ENCODE data around the gene SH3RF3.
"Not testable (repeated sequence)": the region's sequence is repeated elsewhere in the genome, so short reads cannot be mapped to it uniquely, and the experiment has no call there.

SH3RF3 gene

DNA sequence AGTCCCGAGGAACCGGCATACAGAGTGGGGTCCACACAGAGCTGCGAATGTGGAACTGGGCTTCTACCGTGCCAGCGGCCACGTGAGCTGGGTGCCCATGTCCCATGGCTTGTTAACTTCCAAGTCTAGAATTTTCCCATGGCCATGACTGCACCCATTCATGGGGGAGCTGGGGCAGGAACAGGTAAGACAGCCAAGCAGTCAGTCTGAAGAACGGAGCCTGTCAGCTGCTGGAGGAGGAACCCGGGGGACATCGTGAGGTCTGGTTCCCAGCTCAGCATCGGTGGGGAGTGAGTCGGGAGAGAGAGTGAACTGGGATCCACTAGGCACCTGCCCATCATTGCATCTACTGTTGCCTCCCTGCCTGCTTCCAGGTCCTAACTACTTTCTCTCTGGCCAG, 86.9 kb downstream of the SH3RF3 start:
- H3K27me3 ChIP-seq (ENCODE audit: control insufficient read depth, insufficient read depth, low read length, poor library complexity, severe bottlenecking) = no peaks in the 10 kb centered on the region
- no peak overlapping the region for H3K27ac ChIP-seq (ENCODE audit: insufficient read depth, low read depth, low read length, poor library complexity, severe bottlenecking)
- WGBS, 2 experiments = 93 to 94% methylated on average over 11 of the region's 11 CpGs
- H3K4me3 ChIP-seq (ENCODE audit: insufficient read depth, low read depth, low read length) = no peak overlapping the region
- H3K36me3 ChIP-seq (ENCODE audit: control insufficient read depth, insufficient read depth, low read length) = no peaks in the 10 kb centered on the region
- H3K4me1 ChIP-seq (ENCODE audit: control insufficient read depth, insufficient read depth, low read length) = no peaks in the 10 kb centered on the region
- H3K9me3 ChIP-seq (ENCODE audit: control insufficient read depth, low read length) = no peaks in the 10 kb centered on the region

GRCh38 chr2:109216332-109216731, 87.3 kb downstream of the SH3RF3 start:
- no peak overlapping the region for H3K4me3 ChIP-seq (ENCODE audit: insufficient read depth, low read depth, low read length)
- H3K27ac ChIP-seq (ENCODE audit: insufficient read depth, low read depth, low read length, poor library complexity, severe bottlenecking) = no peak overlapping the region
- H3K4me1 ChIP-seq (ENCODE audit: control insufficient read depth, insufficient read depth, low read length) = no peaks in the 10 kb centered on the region
- H3K9me3 ChIP-seq (ENCODE audit: control insufficient read depth, low read length) = no peaks in the 10 kb centered on the region
- H3K27me3 ChIP-seq (ENCODE audit: control insufficient read depth, insufficient read depth, low read length, poor library complexity, severe bottlenecking) = no peaks in the 10 kb centered on the region
- 84% methylated on average over 6 of the region's 6 CpGs for WGBS, 2 experiments
- no peaks in the 10 kb centered on the region for H3K36me3 ChIP-seq (ENCODE audit: control insufficient read depth, insufficient read depth, low read length)

DNA sequence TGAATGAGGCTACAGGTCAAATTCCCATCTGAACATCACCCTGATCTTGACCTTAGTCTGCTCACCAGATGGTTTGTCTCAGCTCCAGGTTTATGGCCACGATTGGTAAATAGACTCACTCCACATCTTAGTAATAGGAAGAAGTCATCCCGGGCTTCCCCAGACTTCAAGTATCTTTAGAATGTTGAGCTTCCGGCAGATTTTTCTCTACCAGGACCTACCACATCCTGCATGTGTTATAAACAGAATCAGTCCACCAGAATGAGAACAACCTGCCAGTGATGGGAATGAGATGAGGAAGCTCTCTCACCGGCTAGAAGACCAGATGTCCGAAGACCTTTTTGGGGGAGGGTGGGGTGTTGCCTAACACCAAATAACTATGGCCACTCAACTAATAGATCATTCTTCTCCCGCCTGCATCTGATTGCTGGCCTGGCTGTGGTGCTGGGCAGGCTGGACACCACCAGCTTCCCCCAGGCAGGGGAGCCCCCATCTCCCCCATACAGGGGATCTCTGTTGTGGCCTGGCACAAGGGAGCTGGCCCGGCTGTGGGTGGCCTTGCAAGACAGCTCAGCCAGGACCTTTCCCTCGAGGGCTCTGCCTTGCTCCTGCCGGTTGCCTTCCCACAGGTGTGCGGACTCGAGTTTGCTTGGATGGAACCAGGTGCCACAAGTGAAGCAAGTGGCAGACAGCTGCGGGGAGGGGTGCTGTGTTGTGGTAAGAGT, 88.5 kb downstream of the SH3RF3 start:
- WGBS, 2 experiments = 91 to 96% methylated on average over 11 to 12 of the region's 12 CpGs
- H3K9me3 ChIP-seq (ENCODE audit: control insufficient read depth, low read length) = no peaks in the 10 kb centered on the region
- no peaks in the 10 kb centered on the region for H3K36me3 ChIP-seq (ENCODE audit: control insufficient read depth, insufficient read depth, low read length)
- no peak overlapping the region for H3K4me3 ChIP-seq (ENCODE audit: insufficient read depth, low read depth, low read length)
- H3K4me1 ChIP-seq (ENCODE audit: control insufficient read depth, insufficient read depth, low read length) = no peaks in the 10 kb centered on the region
- no peak overlapping the region for H3K27ac ChIP-seq (ENCODE audit: insufficient read depth, low read depth, low read length, poor library complexity, severe bottlenecking)
- H3K27me3 ChIP-seq (ENCODE audit: control insufficient read depth, insufficient read depth, low read length, poor library complexity, severe bottlenecking) = no peaks in the 10 kb centered on the region

GRCh38 chr2:109218087-109218791, 89.2 kb downstream of the SH3RF3 start:
- H3K27ac ChIP-seq (ENCODE audit: insufficient read depth, low read depth, low read length, poor library complexity, severe bottlenecking) = no peak overlapping the region
- no peaks in the 10 kb centered on the region for H3K27me3 ChIP-seq (ENCODE audit: control insufficient read depth, insufficient read depth, low read length, poor library complexity, severe bottlenecking)
- 92 to 95% methylated on average over 4 to 6 of the region's 6 CpGs for WGBS, 2 experiments
- H3K36me3 ChIP-seq (ENCODE audit: control insufficient read depth, insufficient read depth, low read length) = no peaks in the 10 kb centered on the region
- no peaks in the 10 kb centered on the region for H3K9me3 ChIP-seq (ENCODE audit: control insufficient read depth, low read length)
- H3K4me3 ChIP-seq (ENCODE audit: insufficient read depth, low read depth, low read length) = no peak overlapping the region
- H3K4me1 ChIP-seq (ENCODE audit: control insufficient read depth, insufficient read depth, low read length) = no peaks in the 10 kb centered on the region

DNA sequence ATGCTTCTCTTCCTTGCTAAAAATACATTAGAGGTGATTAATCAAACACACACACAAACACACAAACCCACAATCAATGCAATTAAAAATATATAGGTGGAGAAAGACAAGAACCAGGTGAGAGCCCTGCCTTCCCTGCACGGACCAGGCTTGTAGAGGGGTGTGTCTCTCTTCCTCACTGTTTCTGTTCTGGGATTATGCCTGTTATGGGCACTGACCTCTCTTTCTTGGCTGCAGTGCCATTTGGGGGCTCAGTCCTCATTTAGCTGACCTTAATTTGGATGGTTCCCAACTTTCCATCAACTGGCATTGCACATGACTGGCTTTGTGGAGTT, 89.8 kb downstream of the SH3RF3 start:
- Histone ChIP-seq H3K9me3 (ENCODE audit: control insufficient read depth, low read length) (no peaks in the 10 kb centered on the region), H3K27me3 (ENCODE audit: control insufficient read depth, insufficient read depth, low read length, poor library complexity, severe bottlenecking) (no peaks in the 10 kb centered on the region), H3K36me3 (ENCODE audit: control insufficient read depth, insufficient read depth, low read length) (no peaks in the 10 kb centered on the region), H3K4me3 (ENCODE audit: insufficient read depth, low read depth, low read length) (no peak overlapping the region), H3K27ac (ENCODE audit: insufficient read depth, low read depth, low read length, poor library complexity, severe bottlenecking) (no peak overlapping the region), H3K4me1 (ENCODE audit: control insufficient read depth, insufficient read depth, low read length) (no peaks in the 10 kb centered on the region)
- WGBS, 2 experiments = 46 to 58% methylated on average over 1 of the region's 1 CpG

GRCh38 chr2:109220860-109221259, 91.9 kb downstream of the SH3RF3 start:
- no peaks in the 10 kb centered on the region for H3K9me3 ChIP-seq (ENCODE audit: control insufficient read depth, low read length)
- H3K27me3 ChIP-seq (ENCODE audit: control insufficient read depth, insufficient read depth, low read length, poor library complexity, severe bottlenecking) = no peaks in the 10 kb centered on the region
- 98 to 100% methylated on average over 2 of the region's 2 CpGs for WGBS, 2 experiments

GRCh38 chr2:109221316-109221715, 92.3 kb downstream of the SH3RF3 start:
- WGBS, 2 experiments = 94 to 95% methylated on average over 9 of the region's 9 CpGs
- H3K36me3 ChIP-seq (ENCODE audit: control insufficient read depth, insufficient read depth, low read length); H3K4me3 ChIP-seq (ENCODE audit: insufficient read depth, low read depth, low read length); H3K27me3 ChIP-seq (ENCODE audit: control insufficient read depth, insufficient read depth, low read length, poor library complexity, severe bottlenecking); H3K9me3 ChIP-seq (ENCODE audit: control insufficient read depth, low read length); H3K4me1 ChIP-seq (ENCODE audit: control insufficient read depth, insufficient read depth, low read length); H3K27ac ChIP-seq (ENCODE audit: insufficient read depth, low read depth, low read length, poor library complexity, severe bottlenecking): not testable (repeated sequence)

More at GRCh38 chr2:109220860-109221259, 91.9 kb downstream of the SH3RF3 start:
- Histone ChIP-seq H3K4me1 (ENCODE audit: control insufficient read depth, insufficient read depth, low read length) (no peaks in the 10 kb centered on the region), H3K4me3 (ENCODE audit: insufficient read depth, low read depth, low read length) (no peak overlapping the region), H3K36me3 (ENCODE audit: control insufficient read depth, insufficient read depth, low read length) (no peaks in the 10 kb centered on the region), H3K27ac (ENCODE audit: insufficient read depth, low read depth, low read length, poor library complexity, severe bottlenecking) (no peak overlapping the region)

DNA sequence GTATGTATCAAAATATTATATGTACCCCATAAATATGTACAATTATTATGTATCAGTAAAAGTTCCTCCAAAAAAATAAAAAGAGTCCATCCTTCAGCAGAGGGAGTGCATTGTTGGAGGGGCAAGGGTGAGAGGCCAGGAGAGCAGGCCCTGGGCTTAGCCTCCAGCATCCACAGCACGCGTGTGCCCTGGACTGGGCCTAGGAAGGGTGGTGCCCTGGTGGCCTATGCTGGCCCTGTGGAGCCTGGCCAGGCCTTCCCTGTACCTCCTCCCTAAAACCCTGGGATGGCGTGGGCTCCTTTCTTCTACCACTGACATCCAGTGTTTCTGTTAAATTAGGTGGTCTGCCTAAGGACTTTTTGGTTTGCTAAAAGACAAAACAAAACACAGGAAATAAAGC, 93.4 kb downstream of the SH3RF3 start:
- WGBS, 2 experiments = 90 to 94% methylated on average over 3 of the region's 3 CpGs
- Histone ChIP-seq H3K36me3 (ENCODE audit: control insufficient read depth, insufficient read depth, low read length) (no peaks in the 10 kb centered on the region), H3K27ac (ENCODE audit: insufficient read depth, low read depth, low read length, poor library complexity, severe bottlenecking) (no peak overlapping the region), H3K4me3 (ENCODE audit: insufficient read depth, low read depth, low read length) (no peak overlapping the region), H3K27me3 (ENCODE audit: control insufficient read depth, insufficient read depth, low read length, poor library complexity, severe bottlenecking) (no peaks in the 10 kb centered on the region), H3K9me3 (ENCODE audit: control insufficient read depth, low read length) (no peaks in the 10 kb centered on the region), H3K4me1 (ENCODE audit: control insufficient read depth, insufficient read depth, low read length) (no peaks in the 10 kb centered on the region)

- WGBS, 2 experiments = 74 to 75% methylated on average over 16 of the region's 16 CpGs
- Histone ChIP-seq H3K4me3 (ENCODE audit: insufficient read depth, low read depth, low read length) (no peak overlapping the region), H3K36me3 (ENCODE audit: control insufficient read depth, insufficient read depth, low read length) (no peaks in the 10 kb centered on the region)
These were observed 93.9 kb downstream of the SH3RF3 start for GRCh38 chr2:109222825-109223471.

GRCh38 chr2:109223490-109223889, 94.5 kb downstream of the SH3RF3 start:
- 89 to 93% methylated on average over 8 of the region's 8 CpGs for WGBS, 2 experiments
- H3K9me3 ChIP-seq (ENCODE audit: control insufficient read depth, low read length) = no peaks in the 10 kb centered on the region
- no peaks in the 10 kb centered on the region for H3K27me3 ChIP-seq (ENCODE audit: control insufficient read depth, insufficient read depth, low read length, poor library complexity, severe bottlenecking)
- H3K36me3 ChIP-seq (ENCODE audit: control insufficient read depth, insufficient read depth, low read length) = no peaks in the 10 kb centered on the region
- no peak overlapping the region for H3K27ac ChIP-seq (ENCODE audit: insufficient read depth, low read depth, low read length, poor library complexity, severe bottlenecking)
- H3K4me1 ChIP-seq (ENCODE audit: control insufficient read depth, insufficient read depth, low read length) = no peaks in the 10 kb centered on the region
- no peak overlapping the region for H3K4me3 ChIP-seq (ENCODE audit: insufficient read depth, low read depth, low read length)

More at GRCh38 chr2:109222825-109223471, 93.9 kb downstream of the SH3RF3 start:
- Histone ChIP-seq H3K27ac (ENCODE audit: insufficient read depth, low read depth, low read length, poor library complexity, severe bottlenecking) (no peak overlapping the region), H3K27me3 (ENCODE audit: control insufficient read depth, insufficient read depth, low read length, poor library complexity, severe bottlenecking) (no peaks in the 10 kb centered on the region), H3K4me1 (ENCODE audit: control insufficient read depth, insufficient read depth, low read length) (no peaks in the 10 kb centered on the region), H3K9me3 (ENCODE audit: control insufficient read depth, low read length) (no peaks in the 10 kb centered on the region)
